ENCODE measurements around the gene TRAPPC3L. TPM values are rescaled to one million over a fixed set of nuclear protein-coding genes. Genes with fewer than 3 reads are reported as not detected.

The TRAPPC3L gene
- total RNA-seq, 2 donors from 2014 or later, result 0.24 TPM

- no peak for DNase-seq
- intact Hi-C loops (cut with DNase I), result loop anchor here (10.0 kb wide), 1 partner anchor 287 kb away; the partner anchor contains the start of gene TSPYL1 (in 2 of the 2)
- no peak for ATAC-seq
Observed at GRCh38 chr6:116562019-116562403, 16.5 kb upstream of the TRAPPC3L start.

DNA sequence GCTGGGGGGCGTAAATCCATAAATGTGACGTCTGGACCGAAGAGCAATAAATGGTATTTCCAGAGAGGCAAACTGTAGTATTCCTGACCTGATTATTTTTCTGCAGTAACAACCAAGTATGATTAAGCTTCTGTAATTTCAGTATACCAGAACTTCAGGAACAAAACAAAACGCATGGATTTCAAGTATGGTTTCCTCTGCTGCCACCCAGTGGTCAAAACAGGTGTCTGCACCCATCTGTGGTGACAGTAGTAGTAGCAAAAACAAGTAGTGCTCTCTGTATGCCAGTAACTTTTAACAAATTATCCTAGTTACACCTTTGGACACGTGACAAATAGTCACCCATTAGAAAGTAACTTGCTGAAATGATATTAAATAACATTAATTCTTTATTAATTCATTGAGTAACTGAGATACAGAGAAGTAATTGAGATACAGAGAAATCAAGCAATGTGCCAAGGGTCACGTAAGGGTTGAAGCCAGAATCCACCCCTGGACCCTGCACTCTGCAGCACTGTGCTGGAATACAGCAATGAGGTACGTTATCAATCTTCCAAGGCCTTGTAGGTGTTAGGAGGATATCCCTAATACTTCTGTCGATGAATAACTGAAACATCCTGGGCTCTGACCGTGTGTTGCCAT, 16.0 kb upstream of the TRAPPC3L start:
- intact Hi-C loops (cut with DNase I), result loop anchor here (1.0 to 10.0 kb wide), 2 partner anchors 25 to 287 kb away; partner anchors contain the start of gene TSPYL1 (in 2 of the 2)
- DNase-seq (peak; percentile 69), ATAC-seq (peak; percentile 41 to 56)

DNA sequence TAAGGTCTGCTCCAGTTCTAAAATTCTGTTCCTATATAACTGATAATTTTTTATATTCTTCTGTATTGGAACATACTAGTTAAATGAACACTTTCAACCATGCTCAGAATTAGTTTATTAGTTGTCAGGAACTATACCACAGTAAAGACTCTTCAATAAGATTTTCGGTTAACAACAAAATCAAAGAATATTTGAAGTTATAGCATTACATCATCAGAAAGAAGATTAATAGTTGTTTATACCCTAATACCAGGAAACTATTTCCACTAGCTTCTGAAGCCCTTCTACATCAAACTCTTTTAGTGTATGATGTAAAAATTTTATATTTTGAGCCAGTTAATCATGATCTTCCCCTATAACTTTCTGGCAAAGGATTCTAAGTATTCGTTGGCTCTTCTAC, 14.6 kb upstream of the TRAPPC3L start:
- intact Hi-C loops (cut with DNase I), result loop anchor here (10.0 kb wide), 1 partner anchor 285 kb away; the partner anchor contains the start of gene TSPYL1 (in 2 of the 2)
- DNase-seq, result no peak
- no peak for ATAC-seq

DNA sequence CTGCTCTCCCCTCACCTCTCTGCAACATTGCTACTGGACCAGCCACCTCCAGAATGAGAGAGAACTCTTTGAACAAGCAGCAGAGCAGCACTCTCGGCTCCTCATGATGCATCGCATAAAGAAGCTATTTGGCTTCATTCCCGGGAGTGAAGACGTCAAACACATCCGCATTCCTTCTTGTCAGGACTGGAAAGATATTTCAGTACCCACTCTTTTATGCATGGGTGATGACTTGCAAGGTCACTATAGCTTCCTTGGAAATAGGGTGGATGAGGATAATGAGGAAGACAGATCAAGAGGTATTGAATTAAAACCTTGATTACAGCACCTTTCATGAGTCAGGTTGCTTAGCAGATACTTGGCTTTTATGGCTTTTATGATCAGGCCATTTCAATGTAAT, 12.4 kb upstream of the TRAPPC3L start:
- ATAC-seq (peak; percentile 55 to 86), DNase-seq (peak; percentile 46)
- intact Hi-C loops (cut with DNase I), result no loop called here

GRCh38 chr6:116556814-116557415, 11.4 kb upstream of the TRAPPC3L start:
- no peak for ATAC-seq
- intact Hi-C loops (cut with DNase I), result no loop called here
- no peak for DNase-seq

DNA sequence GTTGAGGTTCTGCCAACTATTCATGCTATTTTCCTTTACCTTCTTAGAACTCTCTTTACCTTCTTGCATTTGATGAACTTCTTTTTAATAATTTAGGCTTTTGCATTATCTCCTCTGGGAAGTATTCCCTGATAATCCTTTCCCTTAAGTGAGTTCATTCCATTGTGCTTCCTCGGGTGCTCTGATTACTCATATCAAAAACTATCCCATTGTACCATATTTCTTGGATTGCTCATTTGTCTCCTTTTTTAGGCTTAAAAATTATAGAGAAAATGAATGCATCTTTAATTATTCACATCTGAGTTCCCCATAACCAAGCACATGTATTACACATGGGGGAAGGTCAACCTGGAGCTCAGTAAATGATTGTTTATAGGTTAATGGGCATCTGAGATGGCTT, 10.6 kb upstream of the TRAPPC3L start:
- ATAC-seq, result no peak
- intact Hi-C loops (cut with DNase I), result no loop called here
- no peak for DNase-seq

DNA sequence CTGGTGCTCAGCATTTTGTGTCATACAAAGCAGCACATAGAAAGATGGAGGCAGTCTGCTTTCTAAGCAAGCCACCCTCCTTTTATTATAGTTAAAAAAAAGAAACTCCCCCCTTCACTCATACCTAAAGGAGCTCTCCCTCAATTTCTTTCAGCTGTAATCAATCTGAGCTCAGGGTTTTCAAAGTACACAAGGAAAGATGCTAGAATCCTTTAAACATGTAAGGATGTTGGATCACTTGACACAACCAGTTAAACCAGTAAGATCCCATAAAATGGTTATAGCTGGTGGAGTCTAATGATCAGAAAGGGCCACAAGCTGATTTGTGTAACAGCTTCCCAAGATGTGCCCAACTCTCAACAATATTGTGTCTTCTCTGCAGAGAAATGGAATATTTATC, 8.0 kb upstream of the TRAPPC3L start, which contains the start of gene CALHM4:
TSS of gene CALHM4 (plus strand) at position 301 of the 400 bp plus-strand sequence. CDS start at position 344, 43 bp downstream.
- DNase-seq (no peak), ATAC-seq (no peak)
- intact Hi-C loops (cut with DNase I), result no loop called here

- DNase-seq (no peak), ATAC-seq (no peak)
- intact Hi-C loops (cut with DNase I), result no loop called here
Observed at GRCh38 chr6:116550796-116551195, 5.3 kb upstream of the TRAPPC3L start.

GRCh38 chr6:116547358-116547757, 1.9 kb upstream of the TRAPPC3L start:
- DNase-seq (no peak), ATAC-seq (no peak)
- intact Hi-C loops (cut with DNase I), result no loop called here

DNA sequence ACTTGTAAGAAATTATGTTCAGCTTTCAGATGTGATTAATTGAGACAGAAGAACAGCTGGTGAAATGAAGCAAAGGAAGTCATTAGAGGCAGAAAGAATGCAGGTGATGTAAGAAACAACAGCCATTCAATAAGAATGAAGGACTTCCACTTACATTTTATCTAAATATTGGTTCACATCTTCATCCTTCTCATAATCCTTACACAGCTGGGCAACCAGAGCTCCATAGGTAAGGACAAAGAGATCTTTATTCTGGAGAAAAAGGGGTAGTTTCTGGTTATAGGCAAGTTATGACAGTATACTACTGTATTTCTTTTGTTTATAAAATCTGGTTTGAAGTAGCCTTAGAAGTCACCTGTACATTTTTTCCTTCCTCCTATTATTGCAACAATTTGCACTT, 2.3 kb downstream of the TRAPPC3L start:
- DNase-seq (no peak), ATAC-seq (no peak)
- intact Hi-C loops (cut with DNase I), result no loop called here

DNA sequence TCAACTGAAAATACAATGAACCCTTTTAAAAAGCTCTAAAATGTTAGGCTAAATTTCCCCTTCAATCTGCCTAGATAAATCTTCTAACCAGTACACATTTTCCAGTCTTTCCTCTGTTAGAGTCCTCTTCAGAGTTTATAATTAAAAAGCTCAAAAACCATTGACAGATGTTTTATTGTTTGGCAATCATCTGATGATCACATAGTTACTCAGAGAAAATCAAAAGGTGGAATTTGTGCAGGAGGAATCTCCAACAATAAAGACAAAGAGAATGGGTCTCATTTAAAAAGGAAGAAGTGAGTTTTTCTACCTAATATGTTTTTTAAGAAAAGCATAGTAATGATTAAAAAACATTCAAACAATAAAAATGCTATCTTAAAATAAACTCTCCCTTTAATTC, 3.1 kb downstream of the TRAPPC3L start:
- intact Hi-C loops (cut with DNase I), result no loop called here
- DNase-seq (no peak), ATAC-seq (no peak)

GRCh38 chr6:116536216-116536621, 9.3 kb downstream of the TRAPPC3L start:
- DNase-seq, result no peak
- intact Hi-C loops (cut with DNase I), result loop anchor here (1.0 to 10.0 kb wide), 3 partner anchors 25 to 241 kb away; no protein-coding TSS in a partner anchor
- ATAC-seq, result peak; percentile 30 to 49

DNA sequence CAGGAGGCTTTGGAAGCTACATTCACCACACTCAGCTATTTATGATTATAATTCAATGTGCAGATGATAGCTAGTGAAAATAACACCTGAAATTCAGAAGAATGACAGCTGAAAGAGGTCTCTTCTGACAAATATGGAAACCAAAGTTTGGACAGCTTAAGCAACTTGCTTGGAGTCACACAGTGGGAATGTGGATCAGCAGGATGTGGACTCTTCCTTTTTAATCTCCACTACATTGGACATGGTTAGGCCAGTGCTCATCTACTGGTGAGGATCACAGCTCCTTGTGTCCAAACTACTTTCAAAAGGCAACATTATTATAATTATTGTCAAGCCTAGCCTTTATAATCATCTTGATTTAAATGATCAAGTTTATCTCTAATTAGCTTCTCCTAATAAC, 10.4 kb downstream of the TRAPPC3L start:
- intact Hi-C loops (cut with DNase I), result loop anchor here (10.0 kb wide), 2 partner anchors 90 to 240 kb away; no protein-coding TSS in a partner anchor
- ATAC-seq (no peak), DNase-seq (no peak)

DNA sequence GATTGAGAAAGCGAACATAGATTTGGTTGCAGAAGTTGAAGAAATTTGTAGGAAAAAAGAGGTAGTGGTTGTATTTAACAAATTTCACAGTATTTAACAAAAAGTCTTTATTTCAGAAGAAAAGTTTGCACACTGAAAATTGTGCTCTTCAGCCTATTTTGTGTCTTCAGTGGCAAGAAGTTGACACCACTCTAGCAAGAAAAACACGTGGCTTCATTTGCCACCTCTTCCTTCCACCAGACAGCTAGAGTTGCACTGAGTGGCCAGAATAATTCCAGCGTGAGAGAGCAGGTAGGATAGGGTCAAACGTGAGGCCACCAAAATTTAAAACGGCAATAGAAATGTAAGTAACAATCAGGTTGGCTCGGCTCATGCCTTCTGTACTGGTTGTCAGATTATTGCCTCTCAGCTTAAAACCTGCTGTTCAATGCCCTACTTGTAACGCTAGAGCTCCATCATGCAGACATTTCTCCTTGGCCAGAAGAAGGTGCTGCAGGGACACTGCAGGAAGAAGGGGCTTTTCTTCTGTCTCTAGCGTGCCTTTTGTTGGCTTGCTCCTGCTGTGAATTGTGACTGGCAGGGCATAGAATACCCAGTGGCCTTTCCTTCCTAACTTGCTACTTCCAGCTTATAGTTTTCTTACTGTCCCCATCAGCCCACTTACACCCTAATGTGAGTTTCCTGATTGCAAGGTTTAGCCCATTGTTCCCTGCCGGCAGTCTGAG, 12.1 kb downstream of the TRAPPC3L start:
- no peak for ATAC-seq
- DNase-seq, result no peak
- intact Hi-C loops (cut with DNase I), result loop anchor here (5.0 to 10.0 kb wide), 4 partner anchors 89 to 316 kb away; no protein-coding TSS in a partner anchor

- DNase-seq (peak; percentile 48), ATAC-seq (peak; percentile 87 to 89)
- intact Hi-C loops (cut with DNase I), result loop anchor here (5.0 to 10.0 kb wide), 4 partner anchors 87 to 315 kb away; no protein-coding TSS in a partner anchor
Observed at GRCh38 chr6:116531675-116532570, 13.6 kb downstream of the TRAPPC3L start.

DNA sequence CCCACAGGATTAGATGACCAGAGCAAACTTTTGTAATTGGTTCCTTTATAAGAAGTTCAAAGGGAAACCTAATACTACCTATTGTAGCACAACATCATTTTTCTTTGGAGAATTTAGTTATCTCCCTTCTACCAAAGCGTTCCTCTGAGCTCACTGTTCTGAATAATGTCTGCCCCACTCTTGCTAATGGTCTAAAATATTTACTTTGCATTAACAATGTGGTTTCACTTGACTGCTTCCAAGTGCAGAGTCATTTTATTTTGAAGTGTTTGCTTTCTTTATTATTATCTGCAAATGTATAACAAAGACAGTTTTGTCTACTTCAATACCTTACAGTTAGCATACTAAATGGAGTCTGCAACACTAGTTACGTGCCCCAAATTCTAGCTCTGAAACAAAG, 15.0 kb downstream of the TRAPPC3L start:
- intact Hi-C loops (cut with DNase I), result loop anchor here (5.0 to 10.0 kb wide), 4 partner anchors 86 to 313 kb away; no protein-coding TSS in a partner anchor
- ATAC-seq (no peak), DNase-seq (no peak)

DNA sequence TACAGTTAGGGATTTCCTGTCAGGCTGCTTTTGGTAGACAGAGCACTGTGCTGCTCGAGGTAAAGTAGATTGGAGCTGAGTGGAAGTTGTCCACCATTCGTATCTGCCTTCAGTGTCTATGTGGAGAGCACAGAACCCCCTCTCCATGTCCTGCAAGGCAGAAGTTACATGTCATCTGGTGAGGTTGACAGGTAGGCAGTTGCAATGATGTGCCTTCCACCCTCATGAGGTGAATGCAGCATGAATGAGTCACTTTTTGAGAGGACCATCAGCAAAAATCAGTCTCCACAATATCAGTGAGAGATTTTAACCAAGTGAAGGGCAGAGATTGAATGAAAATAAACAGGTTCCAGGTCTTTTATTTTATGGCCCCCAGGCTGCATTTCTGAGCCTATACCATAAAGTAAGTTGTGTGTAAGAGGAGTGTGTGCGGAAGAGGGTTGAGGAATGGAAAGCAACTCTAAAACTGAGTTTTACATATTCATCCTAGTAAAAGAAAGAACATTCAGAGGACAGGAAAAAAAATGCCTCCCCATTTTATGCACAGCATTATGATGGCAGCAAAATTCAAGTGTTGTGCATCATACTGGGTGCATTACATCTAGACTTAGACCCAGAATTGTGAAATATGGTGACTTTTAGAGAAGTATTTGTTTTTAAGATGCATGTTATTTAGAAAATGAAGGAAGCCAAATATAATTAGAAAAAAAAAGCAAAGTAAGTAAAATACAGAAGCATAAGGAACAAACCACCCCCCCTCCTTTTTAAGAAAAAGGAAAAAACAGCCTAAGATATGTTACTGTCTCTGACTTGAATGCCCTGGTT, 15.8 kb downstream of the TRAPPC3L start:
- intact Hi-C loops (cut with DNase I), result loop anchor here (5.0 to 10.0 kb wide), 4 partner anchors 85 to 312 kb away; no protein-coding TSS in a partner anchor
- ATAC-seq (no peak), DNase-seq (no peak)

GRCh38 chr6:116528780-116529179, 16.7 kb downstream of the TRAPPC3L start:
- DNase-seq (no peak), ATAC-seq (peak in 1 of 2 donors; percentile 30)
- intact Hi-C loops (cut with DNase I), result no loop called here
